Right lung (tissue), 5 donors: Measurements from ENCODE around the gene RNU1-2. TPM values are rescaled to one million over a fixed set of nuclear protein-coding genes. Genes with fewer than 3 reads are reported as not detected.
"Not testable (repeated sequence)": the region's sequence is repeated elsewhere in the genome, so short reads cannot be mapped to it uniquely, and the experiment has no call there.

Experiments used
- DNase-seq, 2 donors: peaks; one replicate each; pipeline ENCODE4 v3.0.0-alpha.2; 2013
- polyA plus RNA-seq, 5 donors: library from polyadenylated mRNA; unstranded; fragments of 120-200 nt; gene quantifications; one replicate each; pipeline versions ENCODE4 v1.2.1 to v1.2.3, GENCODE V29; 2013; ENCODE audit warnings: inconsistent platforms in 1 of 5, low replicate concordance in 1 of 5; ENCODE audit not compliant: insufficient read length in 5 of 5, insufficient read depth in 1 of 5

The RNU1-2 gene
- polyA plus RNA-seq, 5 donors = 1.3 to 2.7 TPM; not detected in 3

GRCh38 chr1:16888860-16889816 lies 6.6 kb upstream of the RNU1-2 start:
- DNase-seq = peak; percentile 73 to 92

DNA sequence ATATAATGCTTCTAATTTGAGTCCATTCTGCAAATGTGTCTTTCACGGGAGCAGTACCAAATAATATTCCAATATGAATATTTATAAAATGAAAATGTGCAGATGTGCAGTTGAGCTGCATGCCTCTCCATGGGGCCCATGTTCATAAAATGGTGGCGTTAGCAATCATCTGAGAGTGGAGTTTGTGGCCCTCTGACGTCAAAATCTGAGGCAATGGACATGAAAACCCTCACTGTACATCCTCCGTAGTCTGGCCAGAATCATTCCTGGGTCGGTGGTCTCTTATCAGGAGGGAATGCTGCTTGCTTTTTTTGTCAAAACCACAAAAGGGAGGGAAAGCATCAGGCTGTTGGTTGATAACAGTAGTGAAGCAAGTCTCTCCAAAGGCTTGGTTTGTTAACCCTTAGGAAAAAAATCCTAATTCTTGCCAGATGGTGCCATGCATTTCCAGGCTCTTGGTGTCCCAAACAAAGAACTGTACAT lies 5.2 kb upstream of the RNU1-2 start:
- DNase-seq = not testable (repeated sequence)

GRCh38 chr1:16891057-16891456 lies 4.7 kb upstream of the RNU1-2 start:
- DNase-seq = not testable (repeated sequence)

GRCh38 chr1:16892978-16893525 lies 2.7 kb upstream of the RNU1-2 start:
- not testable (repeated sequence) for DNase-seq

GRCh38 chr1:16893796-16894195 lies 2.0 kb upstream of the RNU1-2 start:
- not testable (repeated sequence) for DNase-seq

DNA sequence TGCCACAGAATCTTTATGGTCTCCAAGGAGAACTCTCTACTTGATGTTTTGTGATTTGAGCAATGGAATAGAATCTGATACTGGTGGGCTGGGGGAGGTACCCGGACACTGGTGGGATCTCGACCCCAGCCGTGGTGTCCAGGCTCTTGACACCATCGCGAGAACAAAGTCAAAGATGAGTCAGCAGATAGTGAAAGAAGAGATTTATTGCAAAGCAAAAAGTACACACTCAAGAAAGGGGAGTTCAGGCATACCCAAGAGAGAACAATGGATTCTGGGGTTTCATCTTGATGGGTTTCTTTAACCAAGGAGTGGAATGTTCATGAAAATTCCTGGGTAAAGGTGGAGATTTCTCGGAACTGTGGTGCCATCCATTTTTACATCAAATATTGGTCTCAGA lies 1.4 kb upstream of the RNU1-2 start:
- DNase-seq = not testable (repeated sequence)

DNA sequence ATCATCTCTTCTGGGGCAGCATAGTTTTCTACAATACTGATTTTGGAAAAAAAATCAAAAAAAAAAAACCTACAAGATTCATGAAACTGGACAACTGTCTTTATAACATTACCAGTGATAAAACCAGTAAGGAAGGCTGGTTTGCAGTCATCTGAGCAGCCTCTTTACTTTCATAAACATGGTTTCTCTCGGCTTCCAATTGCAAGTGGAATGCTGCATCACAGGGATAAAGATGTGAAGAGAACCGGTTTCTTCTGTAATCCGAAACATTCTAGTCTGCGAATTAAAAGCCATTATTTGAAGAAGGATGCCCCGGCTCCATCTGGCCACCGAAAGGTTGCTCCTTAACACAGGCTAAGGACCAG lies 565 bp upstream of the RNU1-2 start:
- peak in 1 of 2 donors; percentile 45 for DNase-seq

DNA sequence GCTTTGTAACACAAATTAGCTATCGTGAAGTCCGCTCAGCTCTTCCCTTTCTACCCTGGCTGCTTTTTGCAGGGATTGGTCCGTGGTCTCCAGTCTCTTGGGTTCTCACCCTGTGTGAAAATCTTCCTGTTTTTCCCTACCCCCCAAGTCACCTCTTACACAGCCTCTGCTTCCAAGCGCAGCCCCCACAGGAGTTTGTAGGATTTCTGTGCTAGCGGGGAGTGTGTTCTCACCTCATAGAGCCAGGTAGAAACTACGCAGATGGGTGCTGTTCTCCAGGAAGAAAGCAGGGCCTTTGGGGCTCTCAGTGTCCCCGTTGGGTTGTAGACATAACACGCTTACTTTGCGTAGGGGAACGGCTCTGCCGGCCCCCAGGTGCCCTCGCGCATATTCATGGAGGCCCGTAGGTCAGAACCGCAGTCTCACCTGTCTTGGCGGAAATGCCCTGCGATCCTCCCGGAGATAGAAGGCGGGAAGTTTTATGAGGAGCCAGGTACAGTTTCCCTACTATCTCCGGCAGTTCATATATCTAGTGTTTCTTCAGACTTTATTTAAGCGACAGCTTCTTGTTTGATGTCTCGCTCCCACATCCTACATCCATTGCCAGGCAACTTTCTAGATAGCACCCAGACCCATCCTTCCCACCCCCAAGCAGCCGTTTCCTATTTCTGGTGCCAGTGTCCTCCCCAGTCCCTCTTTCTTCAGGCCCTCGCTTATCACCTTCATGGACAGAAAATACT lies 706 bp downstream of the RNU1-2 start:
- not testable (repeated sequence) for DNase-seq

DNA sequence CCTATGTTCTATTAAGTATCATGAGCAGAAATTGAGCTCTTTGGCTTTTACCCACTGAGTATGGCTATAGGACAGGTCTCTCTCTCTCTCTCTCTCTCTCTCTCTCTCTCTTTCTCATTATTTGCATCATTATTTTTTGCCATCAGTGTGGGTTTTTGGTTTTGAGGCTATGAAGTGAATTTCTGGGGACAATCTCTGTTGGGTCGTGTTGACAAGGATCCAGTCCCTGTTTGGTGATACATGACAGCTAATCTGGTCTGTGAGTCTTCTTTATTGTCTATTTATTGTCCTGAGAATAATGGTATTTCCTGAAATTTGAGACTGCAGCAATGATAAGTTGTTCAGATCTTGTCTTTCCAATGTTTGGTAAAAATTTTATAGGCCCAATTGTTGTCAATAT lies 1.9 kb downstream of the RNU1-2 start:
- not testable (repeated sequence) for DNase-seq

- DNase-seq = not testable (repeated sequence)
Observed at GRCh38 chr1:16898298-16898697, 2.5 kb downstream of the RNU1-2 start.

DNA sequence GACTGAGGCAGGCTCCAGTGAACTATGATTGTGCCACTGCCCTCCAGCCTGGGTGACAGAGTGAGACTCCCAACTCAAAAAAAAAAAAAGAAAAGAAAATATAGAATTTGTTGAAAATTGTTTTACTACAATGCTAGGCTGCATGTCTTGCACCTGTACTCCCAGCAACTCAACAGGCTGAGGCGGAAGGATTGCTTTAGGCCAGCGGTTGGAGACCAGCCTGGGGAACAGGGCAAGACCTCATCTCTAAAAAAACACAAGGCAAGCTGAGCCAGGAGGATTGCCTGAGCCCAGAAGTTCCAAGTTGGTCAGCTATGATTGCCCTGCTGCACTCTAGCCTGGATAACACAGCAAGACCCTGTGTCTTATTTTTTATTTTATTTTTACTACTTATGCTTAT lies 3.2 kb downstream of the RNU1-2 start:
- DNase-seq = not testable (repeated sequence)

DNA sequence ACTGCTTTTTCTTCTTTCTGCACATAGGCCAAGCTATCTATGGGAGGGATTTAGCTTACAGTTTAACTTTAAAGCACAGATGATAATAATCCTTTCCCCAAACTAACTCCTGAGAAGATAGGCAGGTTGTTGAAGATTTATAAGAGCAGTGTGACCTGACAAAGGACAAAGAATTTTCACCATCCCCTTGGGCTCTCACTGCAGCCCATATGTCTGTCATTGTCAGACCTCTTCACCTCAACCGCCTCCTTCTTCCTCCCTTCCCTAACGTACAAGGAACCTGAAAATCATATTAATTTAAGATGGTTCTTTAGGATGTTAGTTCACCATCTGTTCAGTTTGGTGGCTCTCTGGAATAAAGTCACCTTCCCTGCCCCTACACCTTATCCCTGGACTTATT lies 5.0 kb downstream of the RNU1-2 start:
- DNase-seq = no peak

DNA sequence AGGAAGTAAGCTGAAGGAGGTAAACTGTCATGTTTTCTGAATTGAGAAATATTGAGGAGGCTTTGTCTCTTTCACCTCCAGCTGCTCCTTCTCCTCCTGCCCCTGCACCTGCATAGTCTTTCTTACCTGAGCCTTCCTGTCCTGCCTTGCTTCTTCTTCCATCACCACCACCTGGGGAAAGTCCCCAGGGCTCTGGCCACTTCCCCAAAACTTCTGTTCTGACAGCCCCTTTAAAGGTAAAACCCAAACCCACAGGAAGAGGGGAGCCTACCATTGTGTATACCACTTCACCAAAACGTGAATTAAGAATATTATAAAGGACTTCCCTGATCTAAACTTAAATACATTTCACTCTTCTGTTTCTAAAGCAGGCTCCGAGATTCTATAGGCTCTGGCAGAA lies 5.6 kb downstream of the RNU1-2 start:
- DNase-seq = not testable (repeated sequence)

DNA sequence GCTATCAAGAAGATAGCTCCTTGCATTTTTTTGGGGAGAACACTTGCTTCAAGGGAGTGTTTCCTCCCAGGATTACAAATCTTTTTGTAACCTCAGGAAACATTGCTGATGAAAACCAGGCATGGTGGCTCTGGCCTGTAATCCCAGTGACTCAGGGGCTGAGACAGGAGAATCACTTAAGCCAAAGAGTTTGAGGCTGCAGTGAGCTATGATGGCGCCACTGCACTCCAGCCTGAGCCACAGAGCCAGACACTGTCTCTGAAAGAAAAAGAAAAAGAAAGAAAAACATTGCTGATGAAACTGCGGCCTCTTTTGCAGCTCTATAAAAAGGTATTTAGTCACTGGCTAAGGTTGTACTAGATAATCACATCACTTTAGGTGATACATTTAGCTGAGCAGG lies 7.3 kb downstream of the RNU1-2 start:
- no peak for DNase-seq

- DNase-seq = no peak
Observed at GRCh38 chr1:16903458-16903796, 7.6 kb downstream of the RNU1-2 start.

- peak; percentile 97 to 100 for DNase-seq
Observed at GRCh38 chr1:16904560-16905109, 8.9 kb downstream of the RNU1-2 start.

- DNase-seq = no peak
Observed at GRCh38 chr1:16905110-16905867, 9.5 kb downstream of the RNU1-2 start.

DNA sequence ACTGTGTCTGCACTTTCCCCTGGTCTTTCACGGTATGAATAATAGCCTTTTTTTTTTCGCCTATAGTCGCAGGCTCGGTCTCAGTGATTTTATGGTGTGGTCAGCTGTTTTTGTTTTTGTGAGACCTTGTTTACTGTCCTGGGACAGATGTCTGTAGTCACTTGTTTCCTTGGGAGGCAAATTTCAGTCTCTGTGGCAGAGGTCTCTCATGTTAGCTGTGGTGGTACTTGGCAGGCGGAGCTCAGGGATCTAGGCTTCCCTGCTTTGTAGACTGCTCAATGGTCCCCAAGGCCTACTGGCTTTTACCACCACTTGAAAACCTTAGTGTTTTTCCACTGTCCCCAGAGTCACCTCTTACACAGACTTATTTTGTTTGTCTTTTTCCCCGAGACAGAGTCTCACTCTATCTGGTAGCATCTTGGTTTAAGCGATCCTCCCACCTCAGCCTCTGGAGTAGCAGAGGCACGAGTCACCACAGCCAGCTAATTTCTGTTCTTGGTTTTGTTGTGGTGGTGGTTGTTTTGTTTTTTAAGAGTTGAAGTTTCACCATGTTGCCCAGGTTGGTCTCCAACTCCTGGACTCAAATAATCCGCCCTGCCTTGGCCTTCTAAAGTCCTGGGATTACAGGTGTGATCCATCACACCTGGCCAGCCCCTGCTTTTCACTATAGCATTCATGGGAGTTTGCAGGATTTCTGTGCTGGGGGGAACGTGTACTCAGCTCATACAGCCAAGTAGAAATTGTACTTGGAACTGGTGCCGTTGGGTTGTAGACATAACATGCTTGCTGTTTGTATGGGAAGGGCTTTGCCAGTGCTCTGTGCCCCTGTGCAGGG lies 10.3 kb downstream of the RNU1-2 start:
- DNase-seq = no peak

GRCh38 chr1:16906873-16907272 lies 11.1 kb downstream of the RNU1-2 start:
- no peak for DNase-seq
